ENCODE data around the gene R3HDM2. TPM values are rescaled to one million over a fixed set of nuclear protein-coding genes. Genes with fewer than 3 reads are reported as not detected.

R3HDM2 gene
- total and polyA plus RNA-seq, 4 experiments from 2014 or later: 3.9 to 132 (median 71.5) TPM

GRCh38 chr12:57225680-57226210 is 205.1 kb downstream of the R3HDM2 start:
- DNase-seq: no peak
- H3K4me3 Mint-ChIP-seq: peak overlapping the region in 7 of 8 donors; percentile 33 to 74 (median 60)
- Histone ChIP-seq H3K4me1 (ENCODE audit: insufficient read depth, low read length) (peaks cover 58% of the 10 kb centered on the region), H3K27ac (ENCODE audit: low read depth, low read length) (no peak overlapping the region), H3K9me3 (ENCODE audit: control insufficient read depth in 1 of 2, low read length in 2 of 2) (no peaks in the 10 kb centered on the region), H3K36me3 (ENCODE audit: insufficient read depth, low read length) (no peaks in the 10 kb centered on the region), H3K27me3 (ENCODE audit: insufficient read depth, low read length) (peaks cover 56% of the 10 kb centered on the region), H3K4me3 (ENCODE audit: low read length in 2 of 2) (no peak overlapping the region)
- peaks cover 0 to 1% (median 0%) of the 10 kb centered on the region in 8 donors for H3K9me3 Mint-ChIP-seq
- ChIA-PET POLR2A (ENCODE audit: partially characterized antibody) (interaction anchor here (1.0 to 6.0 kb wide), 4 partner anchors 10 to 114 kb away, joined by 3 to 55 read pairs (median 4); partner anchors contain the start of gene STAT6), CTCF (ENCODE audit: partially characterized antibody) (interaction anchor here (11.8 to 12.3 kb wide), 2 partner anchors 11 to 17 kb away, joined by 157 to 245 read pairs; partner anchors contain the start of gene NXPH4)
- peaks cover 41 to 49% of the 10 kb centered on the region in 2 donors for H3K27me3 Mint-ChIP-seq
- H3K27ac Mint-ChIP-seq: peak overlapping the region in 4 of 7 donors; percentile 17 to 81 (median 42)
- H3K4me1 Mint-ChIP-seq: peaks cover 34 to 72% (median 49%) of the 10 kb centered on the region in 4 donors
- H3K36me3 Mint-ChIP-seq: peaks cover 0 to 12% of the 10 kb centered on the region in 2 donors
- intact Hi-C loops (cut with micrococcal nuclease): loop anchor here (1.0 to 5.0 kb wide), 3 partner anchors 11 to 1003 kb away; partner anchors contain the start of genes NABP2 and RNF41

- POLR2A ChIA-PET (ENCODE audit: partially characterized antibody): interaction anchor here (0.8 to 6.0 kb wide), 4 partner anchors 9 to 114 kb away, joined by 3 to 55 read pairs (median 7); partner anchors contain the start of gene STAT6
- Mint-ChIP-seq H3K27ac (peak overlapping the region in 4 of 7 donors; percentile 17 to 81 (median 42)), H3K27me3 (peaks cover 45 to 53% of the 10 kb centered on the region in 2 donors), H3K4me1 (peaks cover 31 to 70% (median 45%) of the 10 kb centered on the region in 4 donors), H3K36me3 (peaks cover 0 to 9% of the 10 kb centered on the region in 2 donors), H3K4me3 (peak overlapping the region in 7 of 8 donors; percentile 45 to 74 (median 60)), H3K9me3 (peaks cover 0 to 1% (median 0%) of the 10 kb centered on the region in 8 donors)
- intact Hi-C loops (cut with micrococcal nuclease): loop anchor here (1.0 to 5.0 kb wide), 3 partner anchors 11 to 1003 kb away; partner anchors contain the start of genes NABP2 and RNF41
- H3K4me1 ChIP-seq (ENCODE audit: insufficient read depth, low read length): peaks cover 52% of the 10 kb centered on the region
- H3K9me3 ChIP-seq (ENCODE audit: control insufficient read depth in 1 of 2, low read length in 2 of 2): no peaks in the 10 kb centered on the region
- CTCF ChIA-PET (ENCODE audit: partially characterized antibody): interaction anchor here (0.9 to 12.3 kb wide), 3 partner anchors 11 to 113 kb away, joined by 3 to 245 read pairs (median 157); partner anchors contain the start of gene NXPH4
- H3K4me3 ChIP-seq (ENCODE audit: low read length in 2 of 2): no peak overlapping the region
- DNase-seq: peak; percentile 56 to 71 (median 65)
- peaks cover 59% of the 10 kb centered on the region for H3K27me3 ChIP-seq (ENCODE audit: insufficient read depth, low read length)
- H3K27ac ChIP-seq (ENCODE audit: low read depth, low read length): no peak overlapping the region
- no peaks in the 10 kb centered on the region for H3K36me3 ChIP-seq (ENCODE audit: insufficient read depth, low read length)
These were observed 205.7 kb downstream of the R3HDM2 start for GRCh38 chr12:57224973-57225679.

DNA sequence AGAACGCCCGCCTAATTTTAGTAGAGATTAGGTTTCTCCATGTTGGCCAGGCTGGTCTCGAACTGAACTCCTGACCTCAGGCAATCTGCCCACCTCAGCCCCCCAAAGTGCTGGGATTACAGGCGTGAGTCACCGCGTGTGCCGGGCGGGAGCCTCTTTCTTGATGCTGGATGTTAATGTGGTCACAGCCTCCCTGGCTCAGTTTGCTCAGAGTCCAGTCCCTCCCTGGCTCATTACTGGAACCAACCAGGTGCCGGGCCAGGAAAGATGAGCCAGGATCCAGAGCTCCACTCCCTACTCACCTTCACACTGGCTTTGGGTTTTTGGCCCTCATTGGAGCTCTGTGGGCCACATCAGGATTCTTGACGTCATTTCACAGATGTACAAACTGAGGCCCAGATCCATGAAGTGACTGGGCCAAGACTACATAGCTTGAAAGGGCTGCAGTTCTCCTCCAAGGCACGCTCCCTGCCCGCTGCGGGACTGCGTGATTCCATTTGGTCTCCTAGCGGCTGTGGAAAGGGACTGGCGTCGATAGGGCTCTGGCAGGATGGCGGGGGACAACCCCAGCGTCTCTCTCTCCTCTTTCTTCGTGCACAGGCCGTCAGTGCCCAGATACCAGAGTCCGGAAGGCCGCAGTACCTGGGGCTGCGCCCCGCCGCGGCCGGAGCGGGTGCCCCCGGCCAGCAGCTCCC is 206.4 kb downstream of the R3HDM2 start:
- Histone ChIP-seq H3K27ac (ENCODE audit: low read depth, low read length) (no peak overlapping the region), H3K36me3 (ENCODE audit: insufficient read depth, low read length) (no peaks in the 10 kb centered on the region), H3K27me3 (ENCODE audit: insufficient read depth, low read length) (peaks cover 66% of the 10 kb centered on the region), H3K4me1 (ENCODE audit: insufficient read depth, low read length) (peaks cover 48% of the 10 kb centered on the region), H3K9me3 (ENCODE audit: control insufficient read depth in 1 of 2, low read length in 2 of 2) (no peaks in the 10 kb centered on the region), H3K4me3 (ENCODE audit: low read length in 2 of 2) (no peak overlapping the region)
- no peak for DNase-seq
- no peak overlapping the region for H3K4me3 Mint-ChIP-seq
- H3K9me3 Mint-ChIP-seq: peaks cover 0 to 1% (median 0%) of the 10 kb centered on the region in 8 donors
- H3K4me1 Mint-ChIP-seq: peaks cover 33 to 63% (median 42%) of the 10 kb centered on the region in 4 donors
- no peak overlapping the region for H3K27ac Mint-ChIP-seq
- H3K27me3 Mint-ChIP-seq: peaks cover 49 to 57% of the 10 kb centered on the region in 2 donors
- ChIA-PET CTCF (ENCODE audit: partially characterized antibody) (interaction anchor here (0.9 to 12.3 kb wide), 3 partner anchors 10 to 113 kb away, joined by 3 to 245 read pairs (median 157); partner anchors contain the start of gene NXPH4), POLR2A (ENCODE audit: partially characterized antibody) (interaction anchor here (0.8 to 6.0 kb wide), 3 partner anchors 9 to 16 kb away, joined by 3 to 55 read pairs (median 8); a partner anchor contains a TSS)
- peaks cover 0 to 2% of the 10 kb centered on the region in 2 donors for H3K36me3 Mint-ChIP-seq
- intact Hi-C loops (cut with micrococcal nuclease): no loop called here

DNA sequence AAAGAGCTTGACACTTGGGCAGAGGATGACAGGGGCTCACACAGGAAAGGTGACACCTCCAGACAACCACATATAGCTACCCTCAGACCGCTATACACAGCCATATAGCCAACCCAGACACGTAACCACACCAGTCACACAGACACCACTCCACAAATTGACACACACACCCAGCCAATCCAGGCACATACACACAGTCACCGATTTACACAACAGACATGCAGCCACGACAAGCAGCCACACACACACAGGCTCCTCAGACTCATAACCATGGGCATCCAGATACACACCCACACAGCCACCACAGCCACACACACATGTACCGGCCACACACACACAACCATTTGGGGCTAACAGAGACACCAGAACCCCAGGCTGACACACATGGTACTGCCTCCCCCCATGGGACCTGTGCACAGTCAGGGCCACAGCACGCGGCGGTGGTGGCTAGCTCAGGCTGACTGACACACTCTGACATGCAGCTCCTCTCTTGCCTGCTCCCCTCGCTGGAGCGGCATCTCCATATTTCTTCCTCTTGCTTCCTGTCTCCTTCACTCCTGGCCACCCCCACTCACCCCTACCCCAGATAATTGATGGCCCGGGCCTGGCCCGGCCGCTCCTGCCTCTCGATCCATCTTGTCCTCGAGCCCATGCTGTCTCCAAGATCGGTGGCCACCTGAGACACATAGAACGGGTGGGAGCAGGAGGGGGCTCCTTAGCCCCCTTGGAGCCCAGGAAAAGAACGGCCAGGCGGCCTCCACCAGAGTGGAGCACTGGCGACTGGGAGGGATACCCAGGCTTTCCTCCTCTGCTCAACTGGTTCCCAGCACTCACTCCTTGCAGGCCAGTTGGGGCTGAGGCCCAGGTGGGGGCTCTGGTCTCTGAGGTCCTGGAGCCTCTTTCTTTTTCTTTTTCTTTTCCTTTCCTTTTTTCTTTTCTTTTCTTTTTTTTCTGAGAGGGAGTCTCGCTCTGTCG is 207.4 kb downstream of the R3HDM2 start:
- Mint-ChIP-seq H3K4me1 (peaks cover 26 to 61% (median 35%) of the 10 kb centered on the region in 4 donors), H3K27me3 (peaks cover 57 to 66% of the 10 kb centered on the region in 2 donors), H3K27ac (peak overlapping the region in 2 of 7 donors; percentile 10 to 62), H3K4me3 (peak overlapping the region in 1 of 8 donors; percentile 29), H3K9me3 (peaks cover 0 to 1% (median 0%) of the 10 kb centered on the region in 8 donors), H3K36me3 (no peaks in the 10 kb centered on the region)
- Histone ChIP-seq H3K4me1 (ENCODE audit: insufficient read depth, low read length) (peaks cover 38% of the 10 kb centered on the region), H3K27ac (ENCODE audit: low read depth, low read length) (no peak overlapping the region), H3K9me3 (ENCODE audit: control insufficient read depth in 1 of 2, low read length in 2 of 2) (no peaks in the 10 kb centered on the region), H3K27me3 (ENCODE audit: insufficient read depth, low read length) (peaks cover 73% of the 10 kb centered on the region), H3K36me3 (ENCODE audit: insufficient read depth, low read length) (no peaks in the 10 kb centered on the region), H3K4me3 (ENCODE audit: low read length in 2 of 2) (no peak overlapping the region)
- ChIA-PET POLR2A (ENCODE audit: partially characterized antibody) (interaction anchor here (1.4 to 6.0 kb wide), 2 partner anchors 9 to 17 kb away, joined by 8 to 55 read pairs; a partner anchor contains a TSS), CTCF (ENCODE audit: partially characterized antibody) (interaction anchor here (0.9 to 12.3 kb wide), 3 partner anchors 9 to 112 kb away, joined by 3 to 245 read pairs (median 157); partner anchors contain the start of gene NXPH4)
- intact Hi-C loops (cut with micrococcal nuclease): no loop called here
- DNase-seq: no peak

- Histone ChIP-seq H3K27me3 (ENCODE audit: insufficient read depth, low read length) (peaks cover 82% of the 10 kb centered on the region), H3K27ac (ENCODE audit: low read depth, low read length) (no peak overlapping the region), H3K4me1 (ENCODE audit: insufficient read depth, low read length) (peaks cover 40% of the 10 kb centered on the region), H3K36me3 (ENCODE audit: insufficient read depth, low read length) (no peaks in the 10 kb centered on the region), H3K9me3 (ENCODE audit: control insufficient read depth in 1 of 2, low read length in 2 of 2) (no peaks in the 10 kb centered on the region), H3K4me3 (ENCODE audit: low read length in 2 of 2) (no peak overlapping the region)
- Mint-ChIP-seq H3K4me3 (no peak overlapping the region), H3K36me3 (no peaks in the 10 kb centered on the region), H3K27me3 (peaks cover 63 to 72% of the 10 kb centered on the region in 2 donors), H3K4me1 (peaks cover 25 to 66% (median 34%) of the 10 kb centered on the region in 4 donors), H3K9me3 (peaks cover 0 to 1% (median 0%) of the 10 kb centered on the region in 8 donors), H3K27ac (peak overlapping the region in 1 of 7 donors; percentile 10)
- ChIA-PET POLR2A (ENCODE audit: partially characterized antibody) (interaction anchor here (6.0 kb wide), 1 partner anchor 17 kb away, joined by 55 read pairs; a partner anchor contains a TSS), CTCF (ENCODE audit: partially characterized antibody) (interaction anchor here (0.6 to 12.3 kb wide), 5 partner anchors 7 to 20 kb away, joined by 3 to 245 read pairs (median 5); partner anchors contain the start of genes NXPH4 and SHMT2)
- no peak for DNase-seq
- intact Hi-C loops (cut with micrococcal nuclease): no loop called here
These were observed 208.3 kb downstream of the R3HDM2 start for GRCh38 chr12:57222286-57223190.
